ENCODE results near the gene DNAH3. TPM values are rescaled to one million over a fixed set of nuclear protein-coding genes. Genes with fewer than 3 reads are reported as not detected.
A peak's percentile ranks its signal among the peaks of the same experiment; 100 is the strongest.

DNAH3 gene
- total RNA-seq, 1 donor, result not detected

GRCh38 chr16:21083729-21084268 is 66.8 kb downstream of the DNAH3 start:
- H3K79me2 ChIP-seq (ENCODE audit: insufficient read depth, low read length), result no peaks in the 10 kb centered on the region
- H2AFZ ChIP-seq (ENCODE audit: low read length), result peak overlapping the region; percentile 45
- DNase-seq (ENCODE audit: insufficient read length, low spot score, missing footprints), result peak; percentile 84
- H3K4me1 ChIP-seq (ENCODE audit: insufficient read depth, low read length), result peaks cover 6% of the 10 kb centered on the region
- no peak overlapping the region for H3K27ac ChIP-seq (ENCODE audit: low read depth, low read length)
- no peaks in the 10 kb centered on the region for H3K9me3 ChIP-seq (ENCODE audit: low read depth, low read length)
- no peak overlapping the region for H3K4me2 ChIP-seq (ENCODE audit: insufficient read depth, low read length)
- H4K20me1 ChIP-seq (ENCODE audit: insufficient read depth, low read length), result no peaks in the 10 kb centered on the region
- no peaks in the 10 kb centered on the region for H3K27me3 ChIP-seq (ENCODE audit: insufficient read depth, low read length)
- H3K4me3 ChIP-seq (ENCODE audit: insufficient read depth, low read length), result no peak overlapping the region
- H3K36me3 ChIP-seq (ENCODE audit: insufficient read depth, low read length), result no peaks in the 10 kb centered on the region
- TF ChIP-seq CTCF (IDR thresholded peaks at IDR 0.05; ENCODE audit: extremely low read depth, low read depth, low read length), result peak; percentile 85

- Histone ChIP-seq H3K4me2 (ENCODE audit: insufficient read depth, low read length) (no peak overlapping the region), H2AFZ (ENCODE audit: low read length) (no peak overlapping the region), H3K79me2 (ENCODE audit: insufficient read depth, low read length) (no peaks in the 10 kb centered on the region), H4K20me1 (ENCODE audit: insufficient read depth, low read length) (no peaks in the 10 kb centered on the region), H3K4me1 (ENCODE audit: insufficient read depth, low read length) (no peaks in the 10 kb centered on the region), H3K36me3 (ENCODE audit: insufficient read depth, low read length) (no peaks in the 10 kb centered on the region), H3K27ac (ENCODE audit: low read depth, low read length) (no peak overlapping the region), H3K27me3 (ENCODE audit: insufficient read depth, low read length) (no peaks in the 10 kb centered on the region), H3K9me3 (ENCODE audit: low read depth, low read length) (no peaks in the 10 kb centered on the region), H3K4me3 (ENCODE audit: insufficient read depth, low read length) (no peak overlapping the region)
- no peak for TF ChIP-seq CTCF (IDR thresholded peaks at IDR 0.05; ENCODE audit: extremely low read depth, low read depth, low read length)
- DNase-seq (ENCODE audit: insufficient read length, low spot score, missing footprints), result no peak
These were observed 69.3 kb downstream of the DNAH3 start for GRCh38 chr16:21081329-21081728.

- H3K27ac ChIP-seq (ENCODE audit: low read depth, low read length), result no peak overlapping the region
- no peak overlapping the region for H3K4me3 ChIP-seq (ENCODE audit: insufficient read depth, low read length)
- H4K20me1 ChIP-seq (ENCODE audit: insufficient read depth, low read length), result no peaks in the 10 kb centered on the region
- H3K79me2 ChIP-seq (ENCODE audit: insufficient read depth, low read length), result no peaks in the 10 kb centered on the region
- H3K36me3 ChIP-seq (ENCODE audit: insufficient read depth, low read length), result no peaks in the 10 kb centered on the region
- TF ChIP-seq CTCF (IDR thresholded peaks at IDR 0.05; ENCODE audit: extremely low read depth, low read depth, low read length), result no peak
- H3K9me3 ChIP-seq (ENCODE audit: low read depth, low read length), result no peaks in the 10 kb centered on the region
- H3K4me2 ChIP-seq (ENCODE audit: insufficient read depth, low read length), result no peak overlapping the region
- H2AFZ ChIP-seq (ENCODE audit: low read length), result no peak overlapping the region
- H3K27me3 ChIP-seq (ENCODE audit: insufficient read depth, low read length), result no peaks in the 10 kb centered on the region
- H3K4me1 ChIP-seq (ENCODE audit: insufficient read depth, low read length), result no peaks in the 10 kb centered on the region
- DNase-seq (ENCODE audit: insufficient read length, low spot score, missing footprints), result no peak
These were observed 72.1 kb downstream of the DNAH3 start for GRCh38 chr16:21078563-21078962.

- no peak for TF ChIP-seq CTCF (IDR thresholded peaks at IDR 0.05; ENCODE audit: extremely low read depth, low read depth, low read length)
- Histone ChIP-seq H3K27ac (ENCODE audit: low read depth, low read length) (no peak overlapping the region), H3K36me3 (ENCODE audit: insufficient read depth, low read length) (no peaks in the 10 kb centered on the region), H3K79me2 (ENCODE audit: insufficient read depth, low read length) (no peaks in the 10 kb centered on the region), H3K4me2 (ENCODE audit: insufficient read depth, low read length) (no peak overlapping the region), H2AFZ (ENCODE audit: low read length) (no peak overlapping the region), H3K9me3 (ENCODE audit: low read depth, low read length) (no peaks in the 10 kb centered on the region), H4K20me1 (ENCODE audit: insufficient read depth, low read length) (no peaks in the 10 kb centered on the region), H3K4me1 (ENCODE audit: insufficient read depth, low read length) (no peaks in the 10 kb centered on the region), H3K27me3 (ENCODE audit: insufficient read depth, low read length) (no peaks in the 10 kb centered on the region), H3K4me3 (ENCODE audit: insufficient read depth, low read length) (no peak overlapping the region)
- no peak for DNase-seq (ENCODE audit: insufficient read length, low spot score, missing footprints)
These were observed 74.3 kb downstream of the DNAH3 start for GRCh38 chr16:21076186-21076883.

All from osteoblast (primary cell).